ENCODE data around the gene CLPSL2.
"Not testable (repeated sequence)": the region's sequence is repeated elsewhere in the genome, so short reads cannot be mapped to it uniquely, and the experiment has no call there.

Gene CLPSL2, protein sequence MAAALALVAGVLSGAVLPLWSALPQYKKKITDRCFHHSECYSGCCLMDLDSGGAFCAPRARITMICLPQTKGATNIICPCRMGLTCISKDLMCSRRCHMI

DNA sequence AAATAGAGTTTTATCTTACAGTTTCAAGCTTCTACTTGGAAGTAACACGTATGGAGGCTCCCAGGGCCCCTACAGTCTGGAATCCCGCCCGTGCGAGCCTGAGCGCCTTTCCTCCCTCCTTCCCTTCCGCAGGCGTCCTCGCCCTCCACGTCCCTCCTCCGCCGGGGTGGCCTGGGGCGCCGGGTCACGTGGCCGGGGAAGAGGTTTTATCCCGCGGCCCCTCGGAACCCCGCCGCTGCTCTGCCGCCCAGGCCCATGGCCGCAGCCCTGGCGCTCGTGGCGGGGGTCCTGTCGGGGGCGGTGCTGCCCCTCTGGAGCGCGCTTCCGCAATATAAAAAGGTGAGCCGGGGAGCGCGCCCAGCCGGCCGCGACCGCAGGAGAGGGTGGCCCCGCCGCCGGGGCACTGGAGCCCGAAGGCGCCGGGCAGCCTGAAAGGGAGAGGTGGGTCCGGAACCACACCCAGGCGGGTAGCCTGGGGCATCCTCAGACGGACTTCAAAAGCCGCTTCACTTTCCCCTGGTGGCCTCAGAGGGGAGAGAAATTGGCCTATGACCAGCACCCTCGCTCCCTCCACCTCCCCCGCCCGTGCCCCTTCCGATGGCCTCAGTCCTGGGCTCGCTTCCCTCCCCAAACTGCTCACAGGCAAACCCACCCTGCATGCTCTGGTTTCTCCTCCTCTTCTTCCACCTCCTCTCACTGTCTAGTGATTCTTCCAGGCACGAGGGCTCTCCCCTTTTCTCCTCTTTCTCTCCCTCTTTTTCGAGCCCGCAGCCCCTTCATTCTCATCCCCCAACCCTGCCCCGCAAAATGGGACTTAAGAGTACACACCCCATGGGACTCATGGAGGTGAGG lies at the start of gene CLPSL2:
TSS of gene CLPSL2 (plus strand) at position 235 of the 852 bp plus-strand sequence. CDS start at position 256, 21 bp downstream.
- DNase-seq, result no peak

DNA sequence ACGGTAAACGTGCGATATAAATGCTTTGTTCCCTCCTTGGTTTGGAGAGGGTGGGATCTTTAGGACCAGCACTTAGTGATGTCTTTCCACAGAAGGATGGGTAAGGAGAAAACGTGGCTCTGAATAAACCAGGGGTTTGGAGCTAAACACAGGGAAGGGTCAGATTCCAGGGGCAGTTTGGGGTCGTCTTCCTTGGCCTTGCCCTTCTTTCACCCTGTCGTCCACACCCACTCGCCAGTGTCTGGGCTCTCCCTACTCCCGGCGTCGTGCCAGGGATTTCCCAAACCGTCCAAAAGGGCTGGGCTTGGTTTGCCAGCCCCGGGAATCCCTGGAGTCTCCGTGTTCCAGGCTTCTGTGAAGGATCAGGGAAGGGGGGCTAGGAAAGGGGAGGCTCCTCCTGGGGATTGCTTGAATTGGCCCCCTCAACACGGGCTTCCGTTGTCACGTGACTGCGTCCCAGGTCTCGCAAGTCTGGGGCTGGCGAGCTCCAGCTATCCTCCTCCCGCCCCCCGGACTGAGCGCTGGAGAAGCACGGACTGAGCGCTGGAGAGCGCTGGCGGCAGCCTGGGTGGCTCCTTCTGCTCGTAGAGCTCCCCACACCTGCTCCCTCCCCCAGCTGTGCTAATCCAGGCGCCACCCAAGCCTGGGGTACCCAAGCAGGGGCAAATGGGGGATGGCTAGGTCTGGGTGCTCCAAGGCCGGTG lies 49.0 kb upstream of the CLPSL2 start:
- DNase-seq, result peak; percentile 54

DNA sequence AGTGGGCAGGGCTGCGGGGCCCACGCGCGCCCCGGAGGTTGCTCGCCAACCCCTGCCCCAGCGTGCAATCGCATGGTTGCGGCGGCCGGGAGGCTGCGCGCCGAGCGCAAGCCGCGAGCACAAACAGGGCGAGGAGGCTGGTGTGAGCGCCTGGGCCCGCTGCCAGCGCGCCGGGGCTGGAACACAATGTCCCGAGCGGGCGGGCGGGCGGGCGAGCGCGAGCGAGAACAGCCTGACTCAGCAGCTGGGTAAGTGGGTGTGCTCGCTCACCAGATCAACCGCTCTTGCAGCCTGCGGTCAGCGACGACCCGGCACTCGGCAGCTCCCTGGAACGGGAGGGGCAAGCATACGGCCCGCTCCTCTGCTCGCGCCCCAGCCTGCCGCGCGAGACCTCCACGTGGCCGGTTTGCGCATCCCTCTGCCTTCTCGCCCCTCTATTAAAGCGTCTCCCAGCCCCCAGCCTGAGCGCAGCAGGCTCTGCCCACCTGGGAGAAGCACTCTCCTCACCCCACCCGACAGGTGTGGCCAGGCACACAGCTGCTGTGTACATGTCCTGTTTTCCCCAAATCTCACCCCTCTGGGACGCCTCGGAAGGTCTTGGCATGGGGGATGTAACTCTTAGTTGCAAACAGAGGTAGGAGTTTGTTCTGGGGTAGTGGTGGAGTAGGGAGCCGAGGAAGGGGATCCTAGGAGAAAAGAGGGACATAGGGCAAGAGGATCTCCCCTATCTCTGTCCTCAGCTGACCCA lies 48.3 kb upstream of the CLPSL2 start:
- peak; percentile 89 for DNase-seq

DNA sequence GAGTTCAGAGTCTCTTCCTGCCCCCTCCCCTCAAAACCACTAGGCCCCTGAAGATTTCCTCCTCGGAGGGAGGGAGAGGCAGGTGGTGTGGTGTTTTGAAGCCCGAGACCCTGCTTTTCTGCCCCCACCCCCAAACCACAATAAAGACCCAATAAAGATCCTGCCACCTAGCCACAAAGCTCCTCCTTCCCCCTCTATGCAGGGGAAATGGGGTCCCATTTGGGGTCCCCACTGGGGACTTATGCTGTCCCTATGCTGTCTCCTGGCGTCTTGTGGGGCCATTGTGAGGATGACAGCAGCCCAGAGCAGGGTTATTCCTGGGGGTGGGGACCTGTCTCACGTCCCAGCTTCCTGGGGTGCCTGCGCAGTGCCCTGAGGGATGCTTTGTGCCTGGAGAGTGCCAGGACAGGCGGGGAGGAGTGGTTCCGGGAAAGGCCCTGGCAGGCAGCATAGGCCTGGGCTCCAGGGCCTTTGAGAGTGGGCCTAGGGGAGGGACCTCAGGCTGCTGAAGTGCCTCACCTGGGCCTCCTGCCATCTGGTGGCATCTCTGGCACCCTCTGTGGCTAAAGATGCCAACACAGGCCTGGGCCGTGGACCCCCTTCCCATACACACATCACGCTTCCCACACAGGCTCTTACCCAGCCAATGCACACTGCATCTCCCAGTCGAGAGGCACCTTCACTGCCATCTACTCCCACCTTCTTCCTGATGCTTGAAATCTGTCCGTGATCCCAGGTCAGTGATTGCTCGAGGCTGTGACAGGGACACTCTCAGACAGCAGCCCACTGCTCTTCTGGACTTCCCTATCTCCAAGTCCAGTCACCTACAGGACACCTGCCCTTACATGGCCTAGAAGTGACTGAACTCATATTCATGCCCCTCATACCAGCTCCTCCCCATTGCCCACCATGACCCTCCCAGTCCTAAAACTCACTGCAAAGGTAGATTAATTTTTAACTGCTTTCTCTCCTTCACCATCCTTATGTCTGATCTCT lies 47.4 kb upstream of the CLPSL2 start:
- DNase-seq, result peak; percentile 60

DNA sequence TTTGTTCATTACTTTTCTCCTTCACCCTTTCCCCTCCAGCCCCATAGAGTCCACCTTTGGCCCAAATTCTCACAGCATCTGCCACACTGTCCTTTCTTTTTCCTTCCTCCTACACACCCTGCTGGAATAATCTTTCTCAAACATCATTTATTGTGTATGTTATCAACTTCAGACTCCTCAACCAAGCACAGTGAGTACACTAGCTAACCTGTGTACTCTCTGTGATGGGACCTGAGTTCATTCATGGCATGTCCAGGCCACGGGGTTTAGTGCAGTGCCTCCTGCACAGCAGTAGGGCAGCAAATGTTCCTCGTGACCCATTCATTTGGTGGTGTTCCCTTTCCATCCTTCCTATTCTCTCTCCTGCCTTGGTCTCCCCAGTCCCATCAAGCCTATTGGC lies 46.7 kb upstream of the CLPSL2 start:
- no peak for DNase-seq

DNA sequence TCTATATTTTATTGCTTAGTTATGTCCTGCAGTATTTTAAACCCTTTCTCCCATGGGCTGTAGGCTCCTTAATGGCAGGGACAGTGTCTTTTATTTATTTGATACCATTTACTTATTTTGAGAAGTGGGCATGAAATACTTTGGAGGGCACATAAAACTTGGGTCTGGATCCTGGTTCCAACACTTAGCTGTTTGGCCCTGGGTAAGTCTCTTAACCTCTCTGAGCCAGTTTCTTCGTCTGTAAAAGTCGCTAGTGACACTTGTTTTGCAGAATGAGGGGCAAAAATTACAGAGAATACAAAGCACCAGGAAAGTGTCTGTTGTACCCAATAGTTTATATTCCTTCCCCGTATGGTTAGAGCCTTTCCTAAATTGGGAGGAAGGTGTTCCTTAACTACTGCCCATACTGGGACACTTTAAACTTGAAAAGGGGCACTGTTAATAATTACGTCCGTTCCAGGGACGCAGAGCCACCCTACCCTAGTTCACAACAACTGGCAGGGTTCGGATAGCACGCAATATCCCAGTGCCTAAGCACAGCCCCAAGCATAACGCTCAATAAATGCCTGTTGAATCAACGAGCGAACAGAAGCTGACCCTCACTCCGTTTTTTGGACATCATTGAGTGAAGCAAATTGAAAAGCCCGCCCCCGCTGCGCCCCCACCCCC lies 45.5 kb upstream of the CLPSL2 start:
- DNase-seq, result no peak

DNA sequence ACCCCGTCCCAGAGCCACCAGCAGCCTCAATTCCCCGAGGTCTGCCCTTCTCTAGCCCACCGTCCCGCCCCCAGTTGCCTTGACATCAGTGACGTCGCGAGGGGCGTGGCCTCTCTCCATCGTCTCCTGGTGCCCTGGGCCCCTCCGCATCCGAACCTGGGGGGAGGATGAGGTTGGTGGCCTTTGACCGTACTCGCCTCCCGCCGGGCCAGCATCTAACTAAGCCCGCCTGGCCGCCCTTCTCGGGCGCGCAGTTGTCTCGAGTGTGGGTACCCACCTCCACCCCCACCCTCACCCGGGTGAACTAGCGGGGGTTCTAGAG lies 45.0 kb upstream of the CLPSL2 start:
- DNase-seq, result peak; percentile 97

DNA sequence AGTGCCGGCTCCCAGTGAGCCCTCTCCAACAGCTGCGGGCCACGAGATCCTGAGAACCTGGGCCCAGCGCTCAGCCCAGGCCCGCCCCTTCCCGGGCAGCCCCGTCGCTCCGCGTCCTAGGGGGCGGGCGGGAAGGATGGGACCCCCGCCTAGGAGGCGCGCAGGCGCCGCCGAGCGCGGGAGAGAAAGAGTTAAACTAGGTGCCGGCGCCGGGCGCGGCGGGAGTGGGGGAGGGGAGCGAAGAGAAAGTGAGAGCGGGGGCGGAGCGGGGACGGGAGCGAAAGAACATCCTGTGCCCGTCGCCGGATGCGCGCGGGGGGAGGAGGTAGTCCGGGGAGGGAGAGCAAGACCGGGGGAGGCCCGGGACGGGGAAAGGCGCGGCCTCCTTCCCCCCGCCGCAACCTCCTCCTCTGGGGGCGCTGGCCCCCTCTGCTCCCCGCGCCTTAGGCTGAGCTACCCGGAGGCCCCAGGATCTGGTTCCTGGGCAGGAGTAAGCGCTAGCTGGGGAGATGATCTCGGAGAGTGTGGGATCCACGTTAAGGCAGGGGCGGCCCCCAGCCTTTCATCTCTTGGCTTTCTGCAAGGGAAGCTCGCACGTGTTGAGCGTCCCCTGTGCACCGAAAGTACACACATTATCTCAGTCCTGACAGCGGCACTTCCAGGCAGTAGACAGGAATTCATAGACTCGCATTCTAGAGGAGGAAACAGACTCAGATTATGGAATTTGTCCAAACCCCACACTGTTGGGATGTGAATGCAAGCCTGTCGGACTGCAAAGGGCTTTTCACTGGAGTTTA lies 44.5 kb upstream of the CLPSL2 start:
- DNase-seq, result peak; percentile 97

DNA sequence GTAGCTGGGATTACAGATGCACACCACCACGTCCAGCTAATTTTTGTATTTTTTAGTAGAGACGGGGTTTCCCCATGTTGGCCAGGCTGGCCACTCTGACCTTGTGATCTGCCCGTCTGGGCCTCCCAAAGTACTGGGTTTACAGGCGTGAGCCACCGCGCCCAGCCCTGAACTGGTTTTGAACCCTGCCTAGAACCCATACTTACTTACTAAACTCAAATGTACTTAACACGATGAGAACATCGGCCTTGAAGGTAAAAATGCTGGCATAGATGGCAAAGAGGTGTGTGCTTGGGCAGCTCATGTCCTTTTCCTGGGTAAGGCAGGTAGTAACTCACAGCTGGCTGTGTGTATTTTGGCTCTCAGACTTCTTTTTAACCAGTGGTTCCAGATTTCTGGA lies 42.8 kb upstream of the CLPSL2 start:
- DNase-seq, result no peak

DNA sequence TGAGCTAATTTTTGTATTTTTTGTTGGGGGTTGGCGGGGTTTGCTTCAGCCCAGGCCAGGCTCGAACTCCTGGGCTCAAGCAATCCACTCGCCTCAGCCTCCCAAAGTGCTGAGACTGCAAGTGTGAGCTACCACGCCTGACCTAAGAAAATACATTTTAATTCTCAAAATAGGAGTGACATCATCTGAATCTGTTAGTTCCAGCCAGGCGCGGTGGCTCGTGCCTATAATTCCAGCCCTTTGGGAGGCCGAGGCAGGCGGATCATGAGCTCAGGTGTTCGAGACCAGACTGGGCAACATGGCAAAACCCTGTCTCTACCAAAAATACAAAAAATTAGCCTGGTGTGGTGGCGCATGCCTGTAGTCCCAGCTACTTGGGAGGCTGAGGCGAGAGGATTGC lies 42.1 kb upstream of the CLPSL2 start:
- not testable (repeated sequence) for DNase-seq

DNA sequence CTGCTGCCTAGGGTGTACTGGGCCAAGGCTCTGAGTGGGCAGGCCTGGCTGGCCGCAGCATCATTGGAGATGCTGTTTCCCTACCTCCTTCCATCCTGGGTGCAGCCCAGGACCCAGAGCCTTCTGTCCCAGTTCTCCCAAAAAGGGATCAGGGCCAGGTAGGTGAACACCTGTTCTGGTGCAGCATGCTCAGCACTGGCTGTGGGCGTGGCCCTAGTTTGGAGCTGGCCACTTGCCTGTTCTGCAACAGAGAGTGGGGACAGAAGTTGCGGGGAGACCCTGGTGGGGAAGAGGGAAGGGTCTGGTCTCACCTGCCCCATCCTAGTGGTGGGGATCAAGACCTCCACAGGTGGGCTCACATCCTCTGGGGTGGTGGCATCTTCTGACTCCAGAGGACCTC lies 40.9 kb upstream of the CLPSL2 start:
- no peak for DNase-seq

DNA sequence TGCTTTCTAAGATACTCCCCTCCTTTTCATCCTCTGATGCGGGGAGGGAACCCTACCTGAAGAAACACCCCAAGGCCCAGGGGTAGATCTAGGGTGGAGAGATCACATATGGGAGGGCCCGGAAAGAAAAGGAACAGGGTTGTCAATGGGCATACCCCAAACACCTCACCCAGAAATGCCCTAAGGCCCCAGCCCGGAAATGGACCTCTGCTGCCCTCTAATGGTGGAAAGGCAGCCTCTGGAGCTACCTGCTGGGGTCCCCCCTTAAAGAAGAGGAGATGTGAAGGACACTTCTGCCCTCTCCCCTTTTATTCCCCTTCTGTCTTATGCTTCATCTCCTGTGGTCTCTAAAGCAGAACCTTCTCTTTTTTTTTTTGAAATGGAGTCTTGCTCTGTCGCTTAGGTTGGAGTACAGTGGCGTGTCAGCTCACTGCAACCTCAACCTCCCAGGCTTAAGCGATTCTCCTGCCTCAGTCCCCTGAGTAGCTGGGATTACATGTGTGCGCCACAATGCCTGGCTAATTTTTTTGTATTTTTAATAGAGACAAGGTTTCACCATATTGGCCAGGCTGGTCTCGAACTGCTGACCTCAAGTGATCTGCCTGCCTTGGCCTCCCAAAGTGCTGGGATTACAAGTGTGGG lies 40.0 kb upstream of the CLPSL2 start:
- DNase-seq, result peak; percentile 88

DNA sequence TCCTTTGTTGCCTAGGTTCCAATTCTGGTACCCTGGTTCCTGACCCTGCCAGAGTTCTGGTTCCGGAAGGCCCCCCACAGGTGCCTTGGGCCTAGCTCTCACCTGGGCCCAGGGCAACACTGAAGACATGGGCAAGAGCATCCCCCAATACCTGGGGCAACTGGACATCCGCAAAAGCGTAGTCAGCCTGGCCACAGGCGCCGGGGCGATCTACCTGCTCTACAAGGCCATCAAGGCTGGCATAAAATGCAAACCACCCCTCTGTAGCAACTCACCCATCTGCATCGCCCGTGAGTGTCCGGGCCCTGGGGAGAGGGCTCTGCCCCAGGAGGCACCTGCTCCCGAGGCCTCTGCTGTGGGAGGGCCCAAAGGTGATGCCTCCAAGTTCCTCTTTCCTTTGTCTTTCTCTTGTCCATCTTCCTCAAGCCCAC lies 39.4 kb upstream of the CLPSL2 start, which contains the start of gene ARMC12:
TSS of gene ARMC12 (plus strand) at position 51 of the 431 bp plus-strand sequence. CDS start at position 128, 77 bp downstream.
- DNase-seq, result no peak

DNA sequence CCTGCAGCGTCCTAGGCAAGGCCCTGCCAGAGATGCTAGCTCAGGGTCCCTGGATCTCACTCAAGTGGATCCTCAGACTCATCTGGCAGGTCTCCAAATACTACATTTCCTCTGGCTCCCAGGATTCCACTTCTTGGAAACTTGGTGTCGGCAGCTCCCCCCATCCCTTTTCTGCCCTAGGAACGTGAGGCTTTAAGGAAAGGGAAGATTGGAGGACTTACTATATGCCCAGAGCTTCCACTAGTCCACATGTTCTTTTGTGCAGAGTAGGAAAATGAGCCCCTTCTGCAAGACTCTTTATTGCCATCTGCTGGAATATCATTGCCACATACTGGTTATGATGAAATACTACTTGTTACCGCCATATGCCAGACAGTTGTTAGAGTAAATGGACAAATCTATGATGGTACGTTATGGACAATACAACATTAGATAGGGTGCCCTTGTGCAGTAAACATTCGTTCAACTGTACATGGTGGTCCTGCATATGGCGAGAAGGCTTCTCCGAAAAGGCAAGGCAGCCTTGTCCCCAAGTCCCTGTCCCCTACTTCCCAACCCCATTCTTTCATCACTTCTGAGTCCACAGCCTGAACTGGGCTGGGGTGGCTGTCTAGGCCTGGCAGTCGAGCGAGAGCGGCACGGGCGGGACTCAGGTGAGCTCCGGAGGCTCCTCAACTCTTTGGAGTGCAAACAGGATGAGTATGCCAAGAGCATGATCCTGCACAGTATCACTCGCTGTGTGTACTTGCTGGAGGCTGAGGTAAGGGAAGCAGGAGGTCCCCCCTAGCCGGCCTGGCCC lies 38.8 kb upstream of the CLPSL2 start:
- no peak for DNase-seq

DNA sequence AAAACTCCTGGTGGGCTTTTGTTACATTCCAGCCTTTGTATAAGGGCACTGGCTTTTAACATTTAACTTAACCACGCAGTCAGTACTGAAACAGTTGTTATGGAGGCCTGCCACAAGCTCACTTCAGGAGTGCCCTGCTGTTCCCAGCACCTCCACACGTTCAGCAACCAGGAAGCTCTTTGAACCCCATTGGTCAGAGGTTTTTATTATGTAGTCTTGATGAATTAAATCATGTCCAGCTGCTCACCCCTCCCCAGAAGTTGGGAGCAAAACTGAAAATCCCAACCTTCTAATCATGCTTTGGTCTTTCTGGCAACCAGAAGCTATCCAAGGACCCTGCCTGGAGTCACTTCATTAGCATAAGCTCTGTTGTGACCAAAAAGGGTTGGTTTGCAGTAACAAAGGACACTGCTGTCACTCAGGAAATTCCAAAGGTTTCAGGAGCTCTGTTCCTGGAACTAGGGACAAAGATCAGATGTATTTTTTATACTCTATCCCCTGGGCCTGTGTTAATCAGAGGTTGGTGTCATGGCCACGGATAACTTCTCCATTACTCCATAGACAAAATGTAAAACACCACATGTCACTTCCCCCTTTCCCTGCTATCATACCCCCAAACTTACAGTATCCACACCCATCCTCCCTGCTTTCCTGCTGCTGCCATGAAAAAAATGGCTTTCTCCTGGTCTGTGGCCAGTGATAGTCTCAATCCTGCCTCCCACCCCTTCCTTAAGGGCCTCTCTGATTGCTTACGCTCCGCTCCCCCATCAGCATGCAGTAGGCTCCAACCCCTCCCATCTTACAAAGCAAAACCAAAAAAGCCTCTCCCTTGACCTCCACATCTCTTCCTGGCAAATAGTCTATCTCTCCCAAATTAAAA lies 36.5 kb upstream of the CLPSL2 start:
- no peak for DNase-seq

DNA sequence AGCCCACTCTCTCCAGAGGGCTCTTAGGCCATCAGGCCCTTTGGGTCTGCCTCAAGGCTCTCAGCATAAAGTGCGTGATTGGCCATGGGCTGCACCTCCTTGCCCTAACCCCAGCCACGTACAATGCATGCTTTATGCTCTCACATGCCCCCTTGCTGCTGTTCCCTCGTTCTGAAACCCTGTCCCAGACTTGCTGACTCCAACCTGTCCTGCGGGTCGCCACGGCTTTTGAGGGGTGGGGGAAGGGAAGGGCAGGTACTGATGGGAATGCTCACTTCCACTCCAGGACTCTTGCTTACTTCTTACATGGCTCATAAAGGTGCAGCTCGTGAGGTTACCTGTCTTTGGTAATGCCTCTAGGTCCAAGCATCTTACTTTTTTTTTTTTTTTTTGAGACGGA lies 33.6 kb upstream of the CLPSL2 start:
- no peak for DNase-seq

DNA sequence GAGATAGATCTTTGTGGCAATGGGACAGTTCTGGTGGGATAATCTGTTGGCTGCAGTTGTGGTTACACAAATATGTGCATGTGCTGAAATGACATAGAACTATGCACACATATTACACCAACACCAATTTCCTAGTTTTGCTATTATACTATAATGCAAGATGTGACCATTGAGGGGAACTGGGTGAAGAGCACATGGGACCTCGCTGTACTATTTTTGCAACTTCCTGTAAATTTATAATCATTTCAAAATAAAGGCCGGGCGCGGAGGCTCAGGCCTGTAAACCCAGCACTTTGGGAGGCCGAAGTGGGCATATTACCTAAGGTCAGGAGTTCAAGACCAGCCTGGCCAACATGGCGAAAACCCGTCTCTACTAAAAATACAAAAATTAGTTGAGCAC lies 30.9 kb upstream of the CLPSL2 start:
- DNase-seq, result no peak

DNA sequence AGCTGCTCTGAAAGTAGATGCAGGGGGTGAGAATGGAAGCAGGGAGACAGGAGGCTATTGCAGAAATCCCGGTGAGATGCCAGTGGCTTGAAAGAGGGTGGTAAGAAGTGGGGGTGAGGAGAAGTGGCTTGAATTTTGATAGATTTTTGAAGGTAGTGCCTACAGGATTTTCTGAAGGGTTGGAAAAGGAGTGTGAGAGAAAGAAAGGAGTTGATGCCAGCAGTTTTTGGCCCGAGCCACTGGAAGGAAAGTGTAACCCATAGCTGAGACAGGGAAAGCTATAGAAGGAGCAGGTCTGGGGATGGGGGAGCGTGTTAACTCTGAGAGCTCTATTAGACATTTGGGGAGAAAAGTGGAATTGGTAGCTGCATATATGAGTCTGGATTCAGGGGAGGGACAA lies 29.9 kb upstream of the CLPSL2 start:
- no peak for DNase-seq
